Osteocyte (in vitro differentiated cells): ENCODE data around the gene UGGT2. TPM values are rescaled to one million over a fixed set of nuclear protein-coding genes. Genes with fewer than 3 reads are reported as not detected.

ENCODE experiments used
- DNase-seq: peaks from one replicate; pipeline ENCODE4 v3.0.0; 2021; ENCODE audit warnings: mixed read lengths; ENCODE audit not compliant: unreplicated experiment; ENCODE audit errors: extremely low spot score
- H3K27ac Mint-ChIP-seq: one replicate; pipeline ENCODE4 v1.8.0; 2021; ENCODE audit warnings: mild to moderate bottlenecking, mixed read lengths; ENCODE audit not compliant: unreplicated experiment
- H3K27me3 Mint-ChIP-seq: one replicate; pipeline ENCODE4 v1.8.0; 2021; ENCODE audit warnings: mixed read lengths; ENCODE audit not compliant: unreplicated experiment
- H3K36me3 Mint-ChIP-seq: one replicate; pipeline ENCODE4 v1.8.0; 2021; ENCODE audit warnings: mixed read lengths; ENCODE audit not compliant: unreplicated experiment
- H3K4me1 Mint-ChIP-seq: one replicate; pipeline ENCODE4 v1.8.0; 2021; ENCODE audit warnings: mixed read lengths; ENCODE audit not compliant: unreplicated experiment
- H3K4me3 Mint-ChIP-seq: one replicate; pipeline ENCODE4 v1.8.0; 2021; ENCODE audit warnings: mild to moderate bottlenecking, moderate library complexity, mixed read lengths; ENCODE audit not compliant: unreplicated experiment
- H3K9me3 Mint-ChIP-seq: one replicate; pipeline ENCODE4 v1.8.0; 2021; ENCODE audit warnings: mixed read lengths; ENCODE audit not compliant: unreplicated experiment
- long read RNA-seq: library from polyadenylated mRNA; unstranded; transcript quantifications from one replicate; pipeline ENCODE4 v2.0.0, GENCODE V29; 2021
- total RNA-seq: library from RNA; stranded (reverse); gene quantifications from 2 replicates; pipeline ENCODE4 v1.2.1, GENCODE V29; 2021
- TF ChIP-seq, protein P1 (sequence below): fragments of 200-600 bp; sonication (generic); IDR thresholded peaks from 2 replicates; pipeline ENCODE4 v1.5.0; 2021; ENCODE audit warnings: antibody characterized with exemption, mild to moderate bottlenecking, moderate library complexity

The UGGT2 gene, protein sequence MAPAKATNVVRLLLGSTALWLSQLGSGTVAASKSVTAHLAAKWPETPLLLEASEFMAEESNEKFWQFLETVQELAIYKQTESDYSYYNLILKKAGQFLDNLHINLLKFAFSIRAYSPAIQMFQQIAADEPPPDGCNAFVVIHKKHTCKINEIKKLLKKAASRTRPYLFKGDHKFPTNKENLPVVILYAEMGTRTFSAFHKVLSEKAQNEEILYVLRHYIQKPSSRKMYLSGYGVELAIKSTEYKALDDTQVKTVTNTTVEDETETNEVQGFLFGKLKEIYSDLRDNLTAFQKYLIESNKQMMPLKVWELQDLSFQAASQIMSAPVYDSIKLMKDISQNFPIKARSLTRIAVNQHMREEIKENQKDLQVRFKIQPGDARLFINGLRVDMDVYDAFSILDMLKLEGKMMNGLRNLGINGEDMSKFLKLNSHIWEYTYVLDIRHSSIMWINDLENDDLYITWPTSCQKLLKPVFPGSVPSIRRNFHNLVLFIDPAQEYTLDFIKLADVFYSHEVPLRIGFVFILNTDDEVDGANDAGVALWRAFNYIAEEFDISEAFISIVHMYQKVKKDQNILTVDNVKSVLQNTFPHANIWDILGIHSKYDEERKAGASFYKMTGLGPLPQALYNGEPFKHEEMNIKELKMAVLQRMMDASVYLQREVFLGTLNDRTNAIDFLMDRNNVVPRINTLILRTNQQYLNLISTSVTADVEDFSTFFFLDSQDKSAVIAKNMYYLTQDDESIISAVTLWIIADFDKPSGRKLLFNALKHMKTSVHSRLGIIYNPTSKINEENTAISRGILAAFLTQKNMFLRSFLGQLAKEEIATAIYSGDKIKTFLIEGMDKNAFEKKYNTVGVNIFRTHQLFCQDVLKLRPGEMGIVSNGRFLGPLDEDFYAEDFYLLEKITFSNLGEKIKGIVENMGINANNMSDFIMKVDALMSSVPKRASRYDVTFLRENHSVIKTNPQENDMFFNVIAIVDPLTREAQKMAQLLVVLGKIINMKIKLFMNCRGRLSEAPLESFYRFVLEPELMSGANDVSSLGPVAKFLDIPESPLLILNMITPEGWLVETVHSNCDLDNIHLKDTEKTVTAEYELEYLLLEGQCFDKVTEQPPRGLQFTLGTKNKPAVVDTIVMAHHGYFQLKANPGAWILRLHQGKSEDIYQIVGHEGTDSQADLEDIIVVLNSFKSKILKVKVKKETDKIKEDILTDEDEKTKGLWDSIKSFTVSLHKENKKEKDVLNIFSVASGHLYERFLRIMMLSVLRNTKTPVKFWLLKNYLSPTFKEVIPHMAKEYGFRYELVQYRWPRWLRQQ (N-terminal part only)
- 33.6 and 34.1 TPM in 2 replicates for total RNA-seq
- long read RNA-seq, transcript UGGT2-204 (10 exons, 1,547 nt), result major isoform, 11 of 183 reads
- long read RNA-seq, transcript UGGT2-201 (8 exons, 2,240 nt), result minor isoform, 9 of 183 reads
- long read RNA-seq, partial matches to known transcripts, result 125 of 183 reads
- long read RNA-seq, other reads (novel, unspliced or antisense), result 38 of 183 reads

DNA sequence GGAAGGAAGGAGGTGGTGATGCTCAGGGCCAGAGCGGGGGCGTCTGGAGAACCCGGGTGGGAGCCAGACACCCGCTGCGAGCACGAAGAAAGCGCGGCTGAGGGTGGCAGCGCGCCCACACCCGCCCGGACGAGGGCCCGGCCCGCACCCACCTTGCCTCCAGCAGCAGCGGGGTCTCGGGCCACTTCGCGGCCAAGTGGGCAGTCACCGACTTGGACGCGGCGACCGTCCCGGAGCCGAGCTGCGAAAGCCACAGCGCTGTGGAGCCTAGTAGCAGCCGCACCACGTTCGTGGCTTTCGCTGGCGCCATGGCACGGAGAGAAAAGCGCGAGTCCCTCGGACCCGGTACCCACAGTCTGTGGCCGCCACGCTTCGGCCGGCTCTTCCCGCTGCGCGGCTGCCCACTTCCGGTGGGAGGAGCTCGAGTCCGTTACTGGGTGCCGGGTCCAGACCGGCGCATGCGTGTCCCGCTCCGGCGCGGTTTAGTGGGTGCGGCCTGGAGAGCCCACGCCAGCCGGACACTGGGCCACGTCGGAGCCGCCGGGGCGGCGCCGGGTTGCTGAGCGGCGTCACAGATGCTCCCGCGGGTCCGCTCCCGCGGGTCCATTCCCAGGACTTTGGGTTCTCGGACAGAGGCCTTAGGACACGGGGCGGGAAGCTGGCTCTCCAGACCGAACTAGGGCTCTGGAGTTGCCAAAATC, at the start of gene UGGT2:
Gene UGGT2 (minus strand): TSS at position 399 of the 701 bp plus-strand sequence. CDS start 89 bp downstream, at position 310.
- DNase-seq, result peak; percentile 98
- TF ChIP-seq, protein P1, sequence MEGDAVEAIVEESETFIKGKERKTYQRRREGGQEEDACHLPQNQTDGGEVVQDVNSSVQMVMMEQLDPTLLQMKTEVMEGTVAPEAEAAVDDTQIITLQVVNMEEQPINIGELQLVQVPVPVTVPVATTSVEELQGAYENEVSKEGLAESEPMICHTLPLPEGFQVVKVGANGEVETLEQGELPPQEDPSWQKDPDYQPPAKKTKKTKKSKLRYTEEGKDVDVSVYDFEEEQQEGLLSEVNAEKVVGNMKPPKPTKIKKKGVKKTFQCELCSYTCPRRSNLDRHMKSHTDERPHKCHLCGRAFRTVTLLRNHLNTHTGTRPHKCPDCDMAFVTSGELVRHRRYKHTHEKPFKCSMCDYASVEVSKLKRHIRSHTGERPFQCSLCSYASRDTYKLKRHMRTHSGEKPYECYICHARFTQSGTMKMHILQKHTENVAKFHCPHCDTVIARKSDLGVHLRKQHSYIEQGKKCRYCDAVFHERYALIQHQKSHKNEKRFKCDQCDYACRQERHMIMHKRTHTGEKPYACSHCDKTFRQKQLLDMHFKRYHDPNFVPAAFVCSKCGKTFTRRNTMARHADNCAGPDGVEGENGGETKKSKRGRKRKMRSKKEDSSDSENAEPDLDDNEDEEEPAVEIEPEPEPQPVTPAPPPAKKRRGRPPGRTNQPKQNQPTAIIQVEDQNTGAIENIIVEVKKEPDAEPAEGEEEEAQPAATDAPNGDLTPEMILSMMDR, result no peak
- H3K4me3 Mint-ChIP-seq, result peak within 1 kb of the TSS; percentile 88

DNA sequence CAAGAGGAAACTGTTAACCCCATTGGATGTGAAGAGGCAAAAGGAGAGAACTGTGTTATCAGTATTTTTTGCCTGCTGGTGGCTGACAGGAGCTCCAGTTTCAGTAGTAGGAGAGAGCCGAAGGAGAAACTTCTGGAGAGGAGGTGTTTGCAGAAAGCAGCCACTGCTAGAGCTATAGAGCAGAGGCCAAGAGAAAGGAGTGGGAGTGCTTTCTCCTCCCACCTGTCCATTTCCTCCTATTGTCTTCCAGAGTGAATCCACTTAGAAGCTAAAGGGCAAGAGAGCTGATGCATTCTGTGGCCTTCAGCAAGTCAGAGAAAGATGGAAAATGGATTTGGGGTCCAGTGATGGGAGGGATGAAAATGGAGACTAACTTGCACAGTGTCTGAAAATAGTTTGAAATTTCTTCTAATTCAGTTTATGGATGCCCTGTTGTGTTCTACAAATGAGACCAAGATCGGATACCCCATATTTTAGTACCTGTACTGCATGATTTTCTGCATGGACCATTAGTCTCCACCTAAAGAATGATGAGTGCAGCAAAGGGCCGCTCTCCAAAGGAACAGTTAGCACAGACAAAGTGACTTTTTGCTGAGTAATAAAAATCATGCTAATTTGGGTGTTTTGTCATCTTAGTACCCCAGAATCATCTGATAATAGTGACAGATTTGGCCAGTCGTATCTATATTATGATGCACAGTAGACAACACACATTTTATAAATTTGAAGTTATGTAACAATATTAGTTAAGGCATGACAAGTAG, 47.4 kb upstream of the UGGT2 start:
- no peak overlapping the region for H3K27ac Mint-ChIP-seq
- peaks cover 56% of the 10 kb centered on the region for H3K27me3 Mint-ChIP-seq
- no peak overlapping the region for H3K4me3 Mint-ChIP-seq
- no peak for DNase-seq
- no peaks in the 10 kb centered on the region for H3K9me3 Mint-ChIP-seq
- TF ChIP-seq, protein P1, result no peak
- no peaks in the 10 kb centered on the region for H3K36me3 Mint-ChIP-seq
- H3K4me1 Mint-ChIP-seq, result no peaks in the 10 kb centered on the region

More for the DNA sequence above, at the start of gene UGGT2:
- Mint-ChIP-seq H3K4me1 (peaks cover 13% of the 10 kb centered on the region), H3K36me3 (no peaks in the 10 kb centered on the region), H3K27ac (peak within 1 kb of the TSS; percentile 96), H3K27me3 (peaks cover 24% of the 10 kb centered on the region), H3K9me3 (no peaks in the 10 kb centered on the region)

DNA sequence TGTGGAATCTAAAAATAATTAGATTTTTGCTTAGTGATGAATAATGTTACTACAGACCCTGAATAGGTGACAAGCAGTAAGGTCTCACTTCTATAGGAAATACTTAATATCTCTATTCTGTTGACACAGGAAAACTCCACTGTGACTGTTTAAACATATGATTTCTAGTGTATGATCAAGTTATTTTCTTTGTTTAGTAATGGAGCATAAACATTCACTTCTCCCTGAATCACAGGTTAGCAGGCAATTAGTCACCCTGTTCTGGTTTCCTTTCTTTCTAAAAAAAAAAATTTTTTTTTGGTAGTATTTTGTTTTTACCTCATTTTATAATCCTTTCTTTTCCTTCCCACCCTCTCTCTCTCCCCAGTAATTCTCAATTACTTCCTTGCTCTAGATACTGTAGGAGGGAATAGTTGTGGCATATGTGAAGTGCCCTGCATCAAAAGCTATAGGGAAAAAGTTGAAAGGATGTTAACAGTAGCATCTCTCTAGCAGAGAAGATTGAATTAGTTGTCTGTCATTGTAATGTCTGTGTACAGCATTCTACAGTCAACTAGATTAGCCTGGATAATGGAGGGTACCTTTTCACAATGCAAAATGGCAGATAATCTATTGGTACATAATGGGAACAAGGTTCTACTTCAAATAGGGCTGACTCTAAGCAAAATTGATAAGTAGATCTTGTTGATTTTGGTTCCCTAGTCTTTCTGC, 40.2 kb upstream of the UGGT2 start:
- no peak overlapping the region for H3K27ac Mint-ChIP-seq
- DNase-seq, result no peak
- no peaks in the 10 kb centered on the region for H3K36me3 Mint-ChIP-seq
- TF ChIP-seq, protein P1, result no peak
- H3K27me3 Mint-ChIP-seq, result peaks cover 83% of the 10 kb centered on the region
- peaks cover 13% of the 10 kb centered on the region for H3K4me1 Mint-ChIP-seq
- H3K4me3 Mint-ChIP-seq, result no peak overlapping the region
- no peaks in the 10 kb centered on the region for H3K9me3 Mint-ChIP-seq
